Measurements from ENCODE around the gene ZKSCAN4. TPM values are rescaled to one million over a fixed set of nuclear protein-coding genes. Genes with fewer than 3 reads are reported as not detected.

The ZKSCAN4 gene
- total and polyA plus RNA-seq, 2 donors (not counting 1 experiment from before 2014, with no cell fraction given), result 3.0 to 12.1 TPM

GRCh38 chr6:28296520-28297060 lies 44.5 kb upstream of the ZKSCAN4 start:
- TF ChIP-seq EZH2 (IDR thresholded peaks at IDR 0.05; ENCODE audit: borderline replicate concordance, insufficient read depth, low read depth, low read length, poor library complexity, severe bottlenecking), result no peak
- no peak for TF ChIP-seq CTCF (IDR thresholded peaks at IDR 0.05)
- H3K27ac Mint-ChIP-seq, result no peak overlapping the region

DNA sequence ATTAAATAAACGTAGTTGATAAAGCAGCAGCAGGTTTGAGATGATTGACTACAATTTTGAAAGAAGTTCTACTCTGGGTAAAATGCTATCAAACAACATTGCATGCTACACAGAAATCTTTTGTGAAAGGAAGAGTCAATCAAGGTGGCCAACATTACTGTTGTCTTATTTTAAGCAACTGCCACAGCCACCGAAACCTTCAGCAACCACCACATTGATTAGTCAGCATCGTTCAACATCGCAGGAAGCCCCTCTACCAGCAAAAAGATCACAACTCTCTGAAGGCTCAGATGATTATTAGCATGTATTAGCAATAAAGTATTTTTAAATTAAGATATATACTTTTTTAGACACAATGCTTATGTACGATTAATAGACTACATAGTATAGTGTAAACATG lies 43.3 kb upstream of the ZKSCAN4 start:
- H3K4me3 Mint-ChIP-seq, result no peak overlapping the region
- H3K27me3 Mint-ChIP-seq, result no peaks in the 10 kb centered on the region
- DNase-seq (no peak), ATAC-seq (ENCODE audit: low read depth) (no peak)
- Histone ChIP-seq H4K20me1 (ENCODE audit: control insufficient read depth, insufficient read depth, low read length, poor library complexity, severe bottlenecking) (no peaks in the 10 kb centered on the region), H3K27me3 (replicated peaks in 1 of 4; ENCODE audit: control extremely low read depth in 1 of 4, control insufficient read depth in 3 of 4, insufficient read depth in 4 of 4, low read length in 3 of 4) (no peaks in the 10 kb centered on the region), H3K9ac (ENCODE audit: low read length) (no peak overlapping the region), H3K27ac (ENCODE audit: low read length in 2 of 2) (no peak overlapping the region), H3K4me2 (replicated peaks; ENCODE audit: low read depth, low read length, poor library complexity, severe bottlenecking) (no peak overlapping the region), H3K36me3 (replicated peaks in 1 of 2; ENCODE audit: control extremely low read depth in 1 of 2, control insufficient read depth in 1 of 2, extremely low read depth in 1 of 2, insufficient read depth in 2 of 2, low read length in 1 of 2) (no peaks in the 10 kb centered on the region), H3K4me1 (ENCODE audit: control insufficient read depth in 2 of 2, insufficient read depth in 2 of 2, low read length in 2 of 2) (no peaks in the 10 kb centered on the region), H2AFZ (ENCODE audit: insufficient read depth, low read depth, low read length, poor library complexity, severe bottlenecking) (no peak overlapping the region), H3K9me3 (ENCODE audit: control extremely low read depth in 1 of 3, control insufficient read depth in 2 of 3, insufficient read depth in 1 of 3, low read length in 2 of 3) (no peaks in the 10 kb centered on the region), H3K4me3 (ENCODE audit: control extremely low read depth in 1 of 5, extremely low read depth in 1 of 5, insufficient read depth in 1 of 5, low read depth in 2 of 5, low read length in 4 of 5) (no peak overlapping the region), H3K79me2 (ENCODE audit: control insufficient read depth, insufficient read depth, low read length) (no peaks in the 10 kb centered on the region)
- H3K27ac Mint-ChIP-seq, result no peak overlapping the region
- peaks cover 3% of the 10 kb centered on the region for H3K9me3 Mint-ChIP-seq (ENCODE audit: insufficient read depth)
- CTCF ChIA-PET, result no interaction called here
- no CpG with 5 or more reads among the region's 5 CpGs for WGBS (ENCODE audit: insufficient coverage)
- POLR2A ChIA-PET, result no interaction called here
- no peak for TF ChIP-seq CTCF (IDR thresholded peaks at IDR 0.05)
- no peak for TF ChIP-seq EZH2 (IDR thresholded peaks at IDR 0.05; ENCODE audit: borderline replicate concordance, insufficient read depth, low read depth, low read length, poor library complexity, severe bottlenecking)
- no peaks in the 10 kb centered on the region for H3K4me1 Mint-ChIP-seq
- intact Hi-C loops (cut with micrococcal nuclease), result no loop called here

More at GRCh38 chr6:28296520-28297060, 44.5 kb upstream of the ZKSCAN4 start:
- Mint-ChIP-seq H3K27me3 (no peaks in the 10 kb centered on the region), H3K4me3 (no peak overlapping the region), H3K9me3 (ENCODE audit: insufficient read depth) (no peaks in the 10 kb centered on the region), H3K4me1 (no peaks in the 10 kb centered on the region)
- Histone ChIP-seq H3K4me3 (ENCODE audit: control extremely low read depth in 1 of 5, extremely low read depth in 1 of 5, insufficient read depth in 1 of 5, low read depth in 2 of 5, low read length in 4 of 5) (no peak overlapping the region), H4K20me1 (ENCODE audit: control insufficient read depth, insufficient read depth, low read length, poor library complexity, severe bottlenecking) (no peaks in the 10 kb centered on the region), H3K36me3 (replicated peaks in 1 of 2; ENCODE audit: control extremely low read depth in 1 of 2, control insufficient read depth in 1 of 2, extremely low read depth in 1 of 2, insufficient read depth in 2 of 2, low read length in 1 of 2) (no peaks in the 10 kb centered on the region), H3K79me2 (ENCODE audit: control insufficient read depth, insufficient read depth, low read length) (no peaks in the 10 kb centered on the region), H3K4me1 (ENCODE audit: control insufficient read depth in 2 of 2, insufficient read depth in 2 of 2, low read length in 2 of 2) (no peaks in the 10 kb centered on the region), H3K27me3 (replicated peaks in 1 of 4; ENCODE audit: control extremely low read depth in 1 of 4, control insufficient read depth in 3 of 4, insufficient read depth in 4 of 4, low read length in 3 of 4) (no peaks in the 10 kb centered on the region), H3K9me3 (ENCODE audit: control extremely low read depth in 1 of 3, control insufficient read depth in 2 of 3, insufficient read depth in 1 of 3, low read length in 2 of 3) (no peaks in the 10 kb centered on the region), H3K27ac (ENCODE audit: low read length in 2 of 2) (no peak overlapping the region), H3K4me2 (replicated peaks; ENCODE audit: low read depth, low read length, poor library complexity, severe bottlenecking) (no peak overlapping the region), H2AFZ (ENCODE audit: insufficient read depth, low read depth, low read length, poor library complexity, severe bottlenecking) (no peak overlapping the region), H3K9ac (ENCODE audit: low read length) (no peak overlapping the region)
- ATAC-seq (ENCODE audit: low read depth), result no peak
- CTCF ChIA-PET, result no interaction called here
- intact Hi-C loops (cut with micrococcal nuclease), result no loop called here
- 96% methylated on average over 4 of the region's 7 CpGs for WGBS (ENCODE audit: insufficient coverage)
- no peak for DNase-seq
- POLR2A ChIA-PET, result no interaction called here
